ENCODE data around the gene CD63. TPM values are rescaled to one million over a fixed set of nuclear protein-coding genes. Genes with fewer than 3 reads are reported as not detected.

CD63 gene
- total and polyA plus RNA-seq, 2 of the 13 experiments (the other 11 are each of a cell fraction or from before 2014, with no cell fraction given) = 234 to 277 TPM

DNA sequence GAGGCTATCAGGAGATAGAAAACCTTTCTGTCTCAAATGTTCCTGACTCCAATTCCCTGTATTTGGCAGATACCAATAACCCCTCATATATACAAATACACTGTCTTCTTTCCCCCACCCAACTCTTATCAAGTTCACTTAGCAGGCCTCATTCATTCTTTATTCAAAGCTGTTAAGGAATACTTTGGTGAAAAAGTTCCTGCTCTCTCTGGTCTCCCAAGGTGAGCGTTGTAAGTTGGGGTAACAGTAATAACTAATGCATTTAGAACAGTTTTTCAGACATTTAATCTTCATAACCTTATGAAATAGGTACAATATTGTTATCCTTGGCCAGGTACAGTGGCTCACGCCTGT is 10.2 kb upstream of the CD63 start:
- H3K4me1 ChIP-seq (ENCODE audit: insufficient read depth, low read length) = peaks cover 37% of the 10 kb centered on the region
- BruUV-seq (replicated peaks) = no TSS peak
- intact Hi-C loops (cut with micrococcal nuclease; ENCODE audit: unreplicated experiment) = loop anchor here (1.0 to 5.0 kb wide), 3 partner anchors 58 to 298 kb away; partner anchors contain the start of gene DGKA
- H3K27me3 ChIP-seq (ENCODE audit: control insufficient read depth in 1 of 2, insufficient read depth in 2 of 2, low read length in 2 of 2) = peaks cover 0 to 7% of the 10 kb centered on the region in 2 experiments; a peak in 2 of 5 replicates
- TF ChIP-seq RXRA (CRISPR knock-in tag; IDR thresholded peaks at IDR 0.05) = no peak
- TF ChIP-seq, protein P1, sequence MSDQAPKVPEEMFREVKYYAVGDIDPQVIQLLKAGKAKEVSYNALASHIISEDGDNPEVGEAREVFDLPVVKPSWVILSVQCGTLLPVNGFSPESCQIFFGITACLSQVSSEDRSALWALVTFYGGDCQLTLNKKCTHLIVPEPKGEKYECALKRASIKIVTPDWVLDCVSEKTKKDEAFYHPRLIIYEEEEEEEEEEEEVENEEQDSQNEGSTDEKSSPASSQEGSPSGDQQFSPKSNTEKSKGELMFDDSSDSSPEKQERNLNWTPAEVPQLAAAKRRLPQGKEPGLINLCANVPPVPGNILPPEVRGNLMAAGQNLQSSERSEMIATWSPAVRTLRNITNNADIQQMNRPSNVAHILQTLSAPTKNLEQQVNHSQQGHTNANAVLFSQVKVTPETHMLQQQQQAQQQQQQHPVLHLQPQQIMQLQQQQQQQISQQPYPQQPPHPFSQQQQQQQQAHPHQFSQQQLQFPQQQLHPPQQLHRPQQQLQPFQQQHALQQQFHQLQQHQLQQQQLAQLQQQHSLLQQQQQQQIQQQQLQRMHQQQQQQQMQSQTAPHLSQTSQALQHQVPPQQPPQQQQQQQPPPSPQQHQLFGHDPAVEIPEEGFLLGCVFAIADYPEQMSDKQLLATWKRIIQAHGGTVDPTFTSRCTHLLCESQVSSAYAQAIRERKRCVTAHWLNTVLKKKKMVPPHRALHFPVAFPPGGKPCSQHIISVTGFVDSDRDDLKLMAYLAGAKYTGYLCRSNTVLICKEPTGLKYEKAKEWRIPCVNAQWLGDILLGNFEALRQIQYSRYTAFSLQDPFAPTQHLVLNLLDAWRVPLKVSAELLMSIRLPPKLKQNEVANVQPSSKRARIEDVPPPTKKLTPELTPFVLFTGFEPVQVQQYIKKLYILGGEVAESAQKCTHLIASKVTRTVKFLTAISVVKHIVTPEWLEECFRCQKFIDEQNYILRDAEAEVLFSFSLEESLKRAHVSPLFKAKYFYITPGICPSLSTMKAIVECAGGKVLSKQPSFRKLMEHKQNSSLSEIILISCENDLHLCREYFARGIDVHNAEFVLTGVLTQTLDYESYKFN (CRISPR knock-in tag; conservative IDR thresholded peaks at IDR 0.05) = no peak
- TF ChIP-seq ZNF549 (CRISPR knock-in tag; IDR thresholded peaks at IDR 0.05) = no peak
- TF ChIP-seq SP1 (IDR thresholded peaks at IDR 0.05) = no peak
- no peak for TF ChIP-seq SP1 (CRISPR knock-in tag; IDR thresholded peaks at IDR 0.05)
- no peak for TF ChIP-seq NFIC (IDR thresholded peaks at IDR 0.05; ENCODE audit: low read length)
- TF ChIP-seq RBM22 (optimal IDR thresholded peaks at IDR 0.05; ENCODE audit: low read length) = no peak
- TF ChIP-seq NKX3-1 (CRISPR knock-in tag; IDR thresholded peaks at IDR 0.05) = no peak
- TF ChIP-seq ARID4A (CRISPR knock-in tag; IDR thresholded peaks at IDR 0.05; ENCODE audit: borderline replicate concordance) = no peak
- no peak for TF ChIP-seq ZNF878 (CRISPR knock-in tag; IDR thresholded peaks at IDR 0.05)
- TF ChIP-seq ZNF597 (CRISPR knock-in tag; IDR thresholded peaks at IDR 0.05) = no peak
- H3K79me2 ChIP-seq (ENCODE audit: insufficient read depth, low read length) = no peaks in the 10 kb centered on the region
- no peaks in the 10 kb centered on the region for H3K36me3 ChIP-seq (replicated peaks in 1 of 2; ENCODE audit: control insufficient read depth in 1 of 2, insufficient read depth in 2 of 2, low read length in 2 of 2)
- H3K27ac ChIP-seq (ENCODE audit: extremely low read length, insufficient read depth, low read length) = no peak overlapping the region
- no peak overlapping the region for H3K9ac ChIP-seq (ENCODE audit: insufficient read depth, low read depth, low read length)
- no peaks in the 10 kb centered on the region for H4K20me1 ChIP-seq (ENCODE audit: insufficient read depth, low read length)
- FAIRE-seq (no peak), DNase-seq (ENCODE audit: low spot score) (no peak), ATAC-seq (no peak)
- H2AFZ ChIP-seq (ENCODE audit: low read length) = no peak overlapping the region
- in situ Hi-C loops (cut with HindIII; ENCODE audit: extremely low pct_ligation_motif_present, low pct_unique_long_range_greater_than_20kb) = loop anchor here (5.0 kb wide), 4 partner anchors 58 to 293 kb away; no protein-coding TSS in a partner anchor
- POLR2A ChIA-PET = interaction anchor here (1.0 to 3.1 kb wide), 10 partner anchors 9 to 342 kb away, joined by 3 to 27 read pairs (median 10); partner anchors contain the start of genes CD63, DNAJC14, ORMDL2 and RDH5
- H3K9me3 ChIP-seq (ENCODE audit: low read length) = no peaks in the 10 kb centered on the region
- CTCF ChIA-PET (ENCODE audit: low intra/inter-chr PET ratio, low total read pairs) = interaction anchor here (0.7 to 3.3 kb wide), 8 partner anchors 55 to 450 kb away, joined by 3 to 15 read pairs (median 3); partner anchors contain the start of gene SMARCC2
- WGBS (ENCODE audit: low lambda C conversion rate) = 69% methylated on average over 2 of the region's 2 CpGs
- peak overlapping the region; percentile 84; the same call in 1 of the 2 replicates for H3K4me2 ChIP-seq (ENCODE audit: low read depth, low read length)
- no peak overlapping the region for H3K4me3 ChIP-seq (replicated peaks in 1 of 3; ENCODE audit: insufficient read depth in 1 of 3, low read depth in 2 of 3, low read length in 3 of 3)

All from HepG2 (cell line).